Measurements from ENCODE around the gene B4GALT1. TPM values are rescaled to one million over a fixed set of nuclear protein-coding genes. Genes with fewer than 3 reads are reported as not detected.

The B4GALT1 gene
- total RNA-seq, 3 donors from 2014 or later = 60.8 to 81.8 (median 66.2) TPM

- H3K27ac ChIP-seq = peak overlapping the region; percentile 50 to 66
- DNase-seq (ENCODE audit: low spot score in 2 of 2) = no peak
- no peaks in the 10 kb centered on the region for H3K27me3 ChIP-seq
- H3K4me3 ChIP-seq = peak overlapping the region in 1 of 3 donors; percentile 31
- no peaks in the 10 kb centered on the region for H3K9me3 ChIP-seq
- TF ChIP-seq POLR2A (IDR thresholded peaks at IDR 0.05) (no peak), CTCF (IDR thresholded peaks at IDR 0.05) (no peak), POLR2AphosphoS5 (IDR thresholded peaks at IDR 0.05) (no peak)
- intact Hi-C loops (cut with DNase I; ENCODE audit: low total_unique reads) = no loop called here
- H3K36me3 ChIP-seq = no peaks in the 10 kb centered on the region
- H3K4me1 ChIP-seq = no peaks in the 10 kb centered on the region
Measured at GRCh38 chr9:33202552-33203201, 35.5 kb upstream of the B4GALT1 start.

DNA sequence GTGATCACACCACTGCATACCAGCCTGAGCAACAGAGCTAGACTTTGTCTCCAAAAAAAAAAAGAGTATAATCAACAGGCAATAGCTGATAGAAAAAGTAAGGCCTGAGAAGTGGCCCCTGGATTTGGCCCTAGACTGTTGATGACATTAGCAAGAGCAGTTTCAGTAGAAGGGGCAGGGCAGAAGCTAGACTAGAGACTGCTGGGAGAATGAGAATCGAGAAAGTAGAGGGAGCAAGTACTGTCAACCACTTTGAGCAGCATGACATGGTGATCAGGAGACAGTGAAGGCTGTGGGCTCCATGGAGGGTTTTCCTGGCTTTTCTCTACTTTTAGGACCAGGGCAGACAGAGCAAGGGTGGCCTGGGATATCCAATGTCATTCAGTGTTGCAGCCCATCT lies 34.9 kb upstream of the B4GALT1 start:
- Histone ChIP-seq H3K36me3 (no peaks in the 10 kb centered on the region), H3K9me3 (no peaks in the 10 kb centered on the region), H3K27me3 (no peaks in the 10 kb centered on the region), H3K4me1 (no peaks in the 10 kb centered on the region), H3K27ac (peak overlapping the region; percentile 50 to 66), H3K4me3 (no peak overlapping the region)
- DNase-seq (ENCODE audit: low spot score in 2 of 2) = no peak
- intact Hi-C loops (cut with DNase I; ENCODE audit: low total_unique reads) = no loop called here
- TF ChIP-seq POLR2AphosphoS5 (IDR thresholded peaks at IDR 0.05) (no peak), POLR2A (IDR thresholded peaks at IDR 0.05) (no peak), CTCF (IDR thresholded peaks at IDR 0.05) (no peak)

- H3K27me3 ChIP-seq = no peaks in the 10 kb centered on the region
- H3K4me1 ChIP-seq = no peaks in the 10 kb centered on the region
- no peak overlapping the region for H3K4me3 ChIP-seq
- no peaks in the 10 kb centered on the region for H3K9me3 ChIP-seq
- peak overlapping the region; percentile 48 to 56 for H3K27ac ChIP-seq
- intact Hi-C loops (cut with DNase I; ENCODE audit: low total_unique reads) = no loop called here
- no peak for TF ChIP-seq POLR2A (IDR thresholded peaks at IDR 0.05)
- TF ChIP-seq POLR2AphosphoS5 (IDR thresholded peaks at IDR 0.05) = peak in 1 of 3 donors; percentile 56
- peak in 1 of 2 donors; percentile 44 for DNase-seq (ENCODE audit: low spot score in 2 of 2)
- H3K36me3 ChIP-seq = no peaks in the 10 kb centered on the region
Measured at GRCh38 chr9:33198165-33198564, 31.0 kb upstream of the B4GALT1 start.

GRCh38 chr9:33197279-33198152 lies 30.4 kb upstream of the B4GALT1 start:
- Histone ChIP-seq H3K36me3 (no peaks in the 10 kb centered on the region), H3K4me1 (no peaks in the 10 kb centered on the region), H3K4me3 (no peak overlapping the region), H3K9me3 (no peaks in the 10 kb centered on the region), H3K27me3 (no peaks in the 10 kb centered on the region), H3K27ac (peak overlapping the region; percentile 48 to 56)
- peak in 1 of 2 donors; percentile 27 for DNase-seq (ENCODE audit: low spot score in 2 of 2)
- TF ChIP-seq CTCF (IDR thresholded peaks at IDR 0.05) = peak in 1 of 3 donors; percentile 19
- no peak for TF ChIP-seq POLR2AphosphoS5 (IDR thresholded peaks at IDR 0.05)
- no peak for TF ChIP-seq POLR2A (IDR thresholded peaks at IDR 0.05)
- intact Hi-C loops (cut with DNase I; ENCODE audit: low total_unique reads) = no loop called here

GRCh38 chr9:33196736-33197135 lies 29.6 kb upstream of the B4GALT1 start:
- Histone ChIP-seq H3K4me3 (no peak overlapping the region), H3K36me3 (no peaks in the 10 kb centered on the region), H3K4me1 (no peaks in the 10 kb centered on the region), H3K27ac (peak overlapping the region in 1 of 2 donors; percentile 56), H3K27me3 (no peaks in the 10 kb centered on the region), H3K9me3 (no peaks in the 10 kb centered on the region)
- intact Hi-C loops (cut with DNase I; ENCODE audit: low total_unique reads) = no loop called here
- no peak for DNase-seq (ENCODE audit: low spot score in 2 of 2)
- TF ChIP-seq CTCF (IDR thresholded peaks at IDR 0.05) (no peak), POLR2AphosphoS5 (IDR thresholded peaks at IDR 0.05) (no peak), POLR2A (IDR thresholded peaks at IDR 0.05) (no peak)

Data from breast epithelium (tissue), 4 donors.